NK-92 (cell line): ENCODE measurements around the gene E2F8.

Experiments used
- DNase-seq: peaks from one replicate; lab custom pipeline; 2025; ENCODE audit not compliant: unreplicated experiment; lab: John Stamatoyannopoulos, UW

The E2F8 gene

DNA sequence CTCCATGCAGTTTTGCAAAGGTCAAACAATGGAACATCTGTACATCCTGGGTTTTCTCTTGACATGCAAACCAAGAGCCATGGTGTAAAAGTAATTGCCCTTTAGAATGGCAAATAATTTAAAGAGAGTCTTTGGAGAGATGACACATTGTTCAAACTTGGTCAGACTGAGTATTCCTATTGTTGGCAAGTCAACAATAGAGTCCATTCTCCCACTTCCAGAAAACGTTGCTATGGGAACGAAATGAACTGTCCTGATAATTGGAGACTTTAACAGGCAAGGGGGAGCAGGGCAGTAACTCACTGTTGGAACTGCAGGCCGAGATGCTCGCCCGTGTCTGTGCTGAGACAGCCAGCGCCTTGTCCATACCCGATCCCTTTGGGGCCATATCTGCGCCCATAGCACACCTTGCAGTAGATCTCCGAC lies 52.9 kb downstream of the E2F8 start:
- DNase-seq, result no peak

DNA sequence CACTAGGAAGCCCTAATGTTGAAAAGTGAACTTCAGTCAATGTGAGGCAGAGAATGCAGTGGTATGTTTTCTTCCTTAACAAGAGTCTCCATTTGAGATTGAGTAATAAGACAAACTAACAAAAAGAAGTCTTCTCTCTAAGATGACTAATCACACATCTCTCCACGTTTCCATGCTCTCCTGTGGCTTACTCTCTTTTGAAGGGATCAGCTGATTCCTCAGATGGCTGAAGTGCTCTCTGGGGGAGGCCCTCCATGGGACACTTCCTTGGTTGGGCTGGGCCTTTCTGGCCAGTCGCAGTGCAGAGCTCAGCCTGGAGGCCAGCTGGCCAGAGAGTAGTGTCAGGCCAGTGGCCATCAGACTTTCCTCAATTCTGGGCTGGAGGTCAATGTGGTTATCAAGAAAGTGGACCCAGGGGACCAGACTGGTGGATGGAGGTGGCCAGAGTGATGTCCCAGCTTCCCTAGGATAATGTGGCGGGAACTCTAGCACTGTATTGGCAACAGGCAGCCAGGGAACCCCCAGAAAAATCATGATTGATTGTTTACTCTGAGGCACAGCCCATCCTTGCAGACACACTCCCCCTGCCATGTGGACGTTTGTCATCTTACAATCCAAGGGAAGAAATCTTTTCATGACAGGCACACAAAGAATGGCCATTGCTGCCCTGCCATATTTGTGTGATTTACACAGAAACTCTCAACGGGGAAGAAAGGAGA lies 53.5 kb downstream of the E2F8 start:
- DNase-seq, result no peak

DNA sequence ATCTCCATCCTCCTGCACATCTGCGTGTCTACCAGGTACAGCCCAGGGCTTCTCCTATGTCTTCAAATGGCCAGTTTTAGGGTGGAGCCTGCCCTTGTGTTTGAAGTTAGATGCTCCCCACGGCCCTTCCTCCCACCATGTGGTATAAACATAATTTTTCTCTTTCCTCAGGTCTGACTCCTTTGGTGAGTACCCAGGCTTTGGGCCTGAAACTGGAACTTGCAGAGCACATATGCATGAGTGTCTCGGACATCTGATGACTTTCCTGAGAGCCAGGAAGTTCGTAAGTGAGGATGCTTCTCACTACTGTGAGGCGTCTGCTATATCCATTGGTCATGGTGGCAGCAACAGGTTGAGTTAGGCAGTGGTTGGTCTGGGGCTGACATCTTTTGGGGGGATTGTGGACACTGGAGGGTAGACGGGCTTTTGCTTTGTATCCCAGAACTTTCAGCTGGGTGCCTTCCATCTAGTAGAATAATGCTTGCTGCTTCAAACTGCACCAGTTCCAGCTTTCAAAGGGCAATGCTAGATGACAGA lies 55.2 kb downstream of the E2F8 start:
- DNase-seq, result no peak

DNA sequence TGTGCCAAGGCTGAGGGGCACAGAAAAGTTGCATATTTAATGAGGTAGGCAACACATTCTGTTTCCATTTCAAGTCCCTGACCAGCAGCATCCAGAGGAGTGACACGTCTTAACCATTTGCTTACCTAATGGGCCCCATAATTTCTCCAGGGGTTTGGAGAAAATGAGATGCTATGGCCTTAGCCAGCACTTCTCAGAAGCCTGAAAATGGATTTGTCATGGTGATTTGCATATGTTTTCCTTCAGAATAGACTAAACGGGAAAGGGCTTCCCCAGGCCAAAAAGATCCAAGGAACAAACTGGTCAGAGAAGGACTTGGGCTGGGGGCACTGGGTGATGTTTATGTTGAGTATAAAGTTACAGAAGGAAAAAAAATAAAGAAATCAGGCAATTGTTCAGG lies 55.7 kb downstream of the E2F8 start:
- DNase-seq, result no peak

DNA sequence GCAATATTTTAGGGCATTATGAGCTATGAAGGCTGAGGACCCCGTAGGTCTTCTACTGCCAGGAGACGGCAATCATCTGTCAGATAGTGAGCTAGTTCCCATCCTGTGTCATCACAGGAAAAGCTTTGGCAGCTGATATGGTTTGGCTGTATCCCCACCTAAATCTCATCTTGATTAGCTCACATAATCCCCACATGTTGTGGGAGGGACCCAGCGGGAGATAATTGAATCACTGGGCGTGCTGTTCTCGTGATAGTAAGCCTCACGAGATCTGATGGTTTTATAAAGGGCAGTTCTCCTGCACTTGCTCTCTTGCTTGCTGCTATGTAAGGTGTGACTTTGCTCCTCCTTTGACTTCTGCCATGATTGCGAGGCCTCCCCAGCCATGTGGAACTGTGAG lies 57.1 kb downstream of the E2F8 start:
- no peak for DNase-seq

DNA sequence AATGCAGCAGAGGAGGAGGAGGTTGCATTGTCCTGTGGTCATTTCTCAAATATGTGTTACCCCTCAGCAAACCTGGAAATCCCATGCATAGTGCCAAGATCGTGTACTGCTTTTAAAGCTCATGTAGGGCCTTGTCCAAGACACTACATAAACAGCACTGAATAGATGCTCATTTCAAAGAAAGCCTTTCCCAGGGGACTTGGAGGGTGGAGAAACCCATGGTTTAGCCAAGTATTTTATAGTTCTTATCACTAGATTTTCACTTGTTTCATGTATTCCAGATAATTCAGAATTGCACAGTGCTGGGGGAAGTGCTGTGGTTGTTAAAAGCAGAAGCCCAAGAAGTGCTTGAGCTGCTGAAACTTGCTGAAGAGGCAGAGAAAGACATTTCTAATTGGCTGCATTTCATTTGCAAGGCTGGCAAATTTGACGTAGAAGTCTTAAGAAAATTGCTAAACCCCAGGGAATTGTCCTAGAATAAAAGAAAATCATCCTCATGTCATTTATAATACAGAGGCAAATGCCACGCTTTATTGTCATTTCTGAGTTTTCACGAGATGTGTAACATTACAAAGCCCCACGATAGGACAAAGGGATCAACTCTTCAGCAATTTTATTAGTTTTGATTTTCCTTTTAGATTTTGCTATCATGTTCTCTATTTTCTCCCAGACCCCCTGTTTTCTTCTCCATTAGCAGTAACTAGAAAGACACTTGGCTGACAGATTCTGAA lies 59.0 kb downstream of the E2F8 start:
- no peak for DNase-seq

DNA sequence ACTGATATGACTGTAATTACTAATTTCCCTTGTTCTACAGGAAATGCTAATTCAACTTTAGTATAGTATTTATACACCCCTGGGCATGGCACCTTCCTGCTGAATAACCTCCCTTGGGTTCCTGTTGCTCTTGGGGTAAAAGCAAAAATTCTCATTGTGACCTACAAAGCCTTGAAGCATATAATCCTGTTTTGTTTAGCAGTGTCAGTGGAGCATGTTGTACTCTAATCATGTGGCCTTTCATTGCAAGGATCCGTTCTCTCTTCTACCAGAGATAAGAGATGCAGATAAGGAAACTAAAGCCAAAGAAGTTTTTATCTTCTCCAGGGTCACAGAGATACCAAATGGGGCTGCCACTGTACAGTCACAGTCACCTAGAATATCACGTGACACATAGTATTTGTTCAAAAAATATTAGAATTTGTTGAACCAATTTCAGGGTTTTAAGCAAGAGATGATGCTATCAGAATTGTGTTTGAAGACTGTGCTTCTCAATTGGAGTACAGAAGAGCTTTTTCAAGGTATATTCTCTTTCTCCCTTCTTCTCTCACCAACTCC lies 64.0 kb downstream of the E2F8 start:
- DNase-seq, result no peak
